Kidney epithelial cell (primary cell): ENCODE results near the gene RAMP3. TPM values are rescaled to one million over a fixed set of nuclear protein-coding genes. Genes with fewer than 3 reads are reported as not detected.

Experiments
- DNase-seq: peaks from one replicate; pipeline ENCODE4 v3.0.0-alpha.2; 2010; ENCODE audit warnings: low read depth
- H3K27me3 ChIP-seq: 2 replicates; pipeline ENCODE4 v1.6.0; 2011; ENCODE audit warnings: low read length; ENCODE audit not compliant: control insufficient read depth, insufficient read depth
- H3K36me3 ChIP-seq: 2 replicates; pipeline ENCODE4 v1.5.1; 2011; ENCODE audit warnings: low read length; ENCODE audit not compliant: control insufficient read depth, insufficient read depth
- H3K4me3 ChIP-seq: 2 replicates; pipeline ENCODE4 v1.5.1; 2011; ENCODE audit warnings: low read depth, mild to moderate bottlenecking, control low read depth, low read length
- CTCF ChIP-seq: IDR thresholded peaks from 2 replicates; pipeline ENCODE4 v1.5.1; 2011; ENCODE audit warnings: mild to moderate bottlenecking, moderate library complexity, low read length, control low read depth, inconsistent platforms; ENCODE audit not compliant: insufficient read depth, poor library complexity, severe bottlenecking
- total RNA-seq: library from RNA; depleted of rRNA; stranded (reverse); fragments of >200 nt; gene quantifications from 2 replicates; pipeline ENCODE4 v1.2.3, GENCODE V29; 2015

The RAMP3 gene
- total RNA-seq, 1 donor from 2014 or later, result not detected

GRCh38 chr7:45187946-45188411, 30.4 kb downstream of the RAMP3 start:
- no peak overlapping the region for H3K4me3 ChIP-seq

GRCh38 chr7:45188736-45189135, 31.1 kb downstream of the RAMP3 start:
- no peak overlapping the region for H3K4me3 ChIP-seq
- no peaks in the 10 kb centered on the region for H3K27me3 ChIP-seq
- TF ChIP-seq CTCF, result no peak
- H3K36me3 ChIP-seq, result no peaks in the 10 kb centered on the region
- no peak for DNase-seq

More at GRCh38 chr7:45187946-45188411, 30.4 kb downstream of the RAMP3 start:
- no peak for TF ChIP-seq CTCF
- H3K27me3 ChIP-seq, result no peaks in the 10 kb centered on the region
- no peaks in the 10 kb centered on the region for H3K36me3 ChIP-seq
- DNase-seq, result no peak

- no peak for TF ChIP-seq CTCF
- DNase-seq, result no peak
- H3K4me3 ChIP-seq, result no peak overlapping the region
- no peaks in the 10 kb centered on the region for H3K36me3 ChIP-seq
- no peaks in the 10 kb centered on the region for H3K27me3 ChIP-seq
Observed at GRCh38 chr7:45189151-45189970, 31.8 kb downstream of the RAMP3 start.

GRCh38 chr7:45190406-45191165, 33.0 kb downstream of the RAMP3 start:
- DNase-seq, result no peak
- Histone ChIP-seq H3K27me3 (no peaks in the 10 kb centered on the region), H3K4me3 (no peak overlapping the region), H3K36me3 (no peaks in the 10 kb centered on the region)
- TF ChIP-seq CTCF, result no peak

- no peak for DNase-seq
- TF ChIP-seq CTCF, result no peak
- no peaks in the 10 kb centered on the region for H3K36me3 ChIP-seq
- no peak overlapping the region for H3K4me3 ChIP-seq
- H3K27me3 ChIP-seq, result no peaks in the 10 kb centered on the region
Observed at GRCh38 chr7:45191396-45191795, 33.8 kb downstream of the RAMP3 start.
